Esophagus squamous epithelium (tissue), 5 donors: ENCODE data around the gene FOXO6. TPM values are rescaled to one million over a fixed set of nuclear protein-coding genes. Genes with fewer than 3 reads are reported as not detected.

Experiments used
- DNase-seq: peaks from one replicate; lab custom pipeline; 2025; lab: John Stamatoyannopoulos, UW
- H3K27ac ChIP-seq, 4 donors: fragments of 200-600 bp; sonication (generic); one replicate each; pipeline ENCODE4 v1.5.1; 2016 to 2019; ENCODE audit warnings: mild to moderate bottlenecking in 1 of 4
- H3K27me3 ChIP-seq, 4 donors: fragments of 200-600 bp; sonication (generic); 1 replicate in 3 of 4; 2 replicates in 1 of 4; pipeline versions ENCODE4 v1.5.1 to v1.6.0; 2017 to 2021; ENCODE audit warnings: antibody characterized with exemption in 1 of 4
- H3K36me3 ChIP-seq, 3 donors: fragments of 200-600 bp; sonication (generic); one replicate each; pipeline ENCODE4 v1.5.1; 2016 to 2019
- H3K4me1 ChIP-seq, 3 donors: fragments of 200-600 bp; sonication (generic); one replicate each; pipeline ENCODE4 v1.5.1; 2017 to 2019
- H3K4me3 ChIP-seq, 4 donors: fragments of 200-600 bp; sonication (generic); 1 replicate in 3 of 4; 2 replicates in 1 of 4; pipeline ENCODE4 v1.5.1; 2016 to 2019; ENCODE audit warnings: mild to moderate bottlenecking in 2 of 4, moderate library complexity in 1 of 4
- H3K9me3 ChIP-seq, 3 donors: fragments of 200-600 bp; sonication (generic); one replicate each; pipeline ENCODE4 v1.5.1; 2016 to 2019
- CTCF ChIP-seq, 6 experiments: fragments of 450-650 bp in 4 of 6; fragments of 200-600 bp in 2 of 6; sonication (generic) in 2 of 6; IDR thresholded peaks; one replicate each; pipeline ENCODE4 v1.5.1; 2016 to 2019; ENCODE audit warnings: antibody characterized with exemption in 6 of 6, mild to moderate bottlenecking in 4 of 6, moderate library complexity in 4 of 6
- POLR2A ChIP-seq, 4 donors: fragments of 450-650 bp; IDR thresholded peaks; one replicate each; pipeline ENCODE4 v1.6.1; 2017; ENCODE audit warnings: antibody characterized with exemption in 4 of 4, mild to moderate bottlenecking in 4 of 4, moderate library complexity in 3 of 4
- WGBS, 2 donors: methylation state at CpG; one replicate each; pipeline ENCODE4 v1.1.5; 2018; 5-methylcytosine and 5-hydroxymethylcytosine counted together
- intact Hi-C: fragments of 100-400 bp; cut with DNase I; formaldehyde crosslinking; loops from one replicate; pipeline ENCODE4 v1.15.0; 2022
- total RNA-seq, 4 donors: library from RNA; depleted of rRNA; stranded (reverse); fragments of >200 nt; gene quantifications; one replicate each; pipeline ENCODE4 v1.1.0, GENCODE V29; 2016
- donor health status: DM: yes; HTN: yes; CAD: no.

Gene FOXO6
- total RNA-seq, 4 donors from 2014 or later, result 0.18 to 0.53 (median 0.38) TPM; not detected in 1

- no peak overlapping the region for H3K27ac ChIP-seq
- TF ChIP-seq CTCF (IDR thresholded peaks at IDR 0.05), result no peak
- no peak for TF ChIP-seq POLR2A (IDR thresholded peaks at IDR 0.05)
- intact Hi-C loops, result no loop called here
- H3K27me3 ChIP-seq, result peaks cover 0 to 7% (median 0%) of the 10 kb centered on the region in 4 donors
- H3K4me1 ChIP-seq, result peaks cover 12 to 23% (median 13%) of the 10 kb centered on the region in 3 donors
- H3K4me3 ChIP-seq, result no peak overlapping the region
- no peak for DNase-seq
- no peaks in the 10 kb centered on the region for H3K36me3 ChIP-seq
- no peaks in the 10 kb centered on the region for H3K9me3 ChIP-seq
- WGBS, 2 donors, result 75% methylated on average over 11 of the region's 11 CpGs
Measured at GRCh38 chr1:41427916-41428737, 66.9 kb downstream of the FOXO6 start.

GRCh38 chr1:41428738-41429640 lies 67.8 kb downstream of the FOXO6 start:
- Histone ChIP-seq H3K27me3 (peaks cover 0 to 7% (median 0%) of the 10 kb centered on the region in 4 donors), H3K27ac (no peak overlapping the region), H3K9me3 (no peaks in the 10 kb centered on the region), H3K4me3 (no peak overlapping the region), H3K4me1 (peaks cover 17 to 23% (median 18%) of the 10 kb centered on the region in 3 donors), H3K36me3 (no peaks in the 10 kb centered on the region)
- intact Hi-C loops, result no loop called here
- no peak for TF ChIP-seq POLR2A (IDR thresholded peaks at IDR 0.05)
- no peak for TF ChIP-seq CTCF (IDR thresholded peaks at IDR 0.05)
- no peak for DNase-seq
- 80 to 87% methylated on average over 10 to 13 of the region's 16 CpGs for WGBS, 2 donors

GRCh38 chr1:41429641-41430035 lies 68.4 kb downstream of the FOXO6 start:
- Histone ChIP-seq H3K36me3 (no peaks in the 10 kb centered on the region), H3K4me3 (no peak overlapping the region), H3K27me3 (peaks cover 0 to 13% (median 0%) of the 10 kb centered on the region in 4 donors), H3K4me1 (peaks cover 17 to 22% (median 18%) of the 10 kb centered on the region in 3 donors), H3K27ac (no peak overlapping the region), H3K9me3 (no peaks in the 10 kb centered on the region)
- 73 to 74% methylated on average over 5 of the region's 5 CpGs for WGBS, 2 donors
- intact Hi-C loops, result loop anchor here (5.0 kb wide), 1 partner anchor 162 kb away; no protein-coding TSS in a partner anchor
- DNase-seq, result no peak
- TF ChIP-seq POLR2A (IDR thresholded peaks at IDR 0.05) (no peak), CTCF (IDR thresholded peaks at IDR 0.05) (no peak)

GRCh38 chr1:41430069-41430468 lies 68.8 kb downstream of the FOXO6 start:
- H3K4me3 ChIP-seq, result no peak overlapping the region

More at GRCh38 chr1:41430069-41430468, 68.8 kb downstream of the FOXO6 start:
- Histone ChIP-seq H3K36me3 (no peaks in the 10 kb centered on the region), H3K4me1 (peaks cover 17 to 22% (median 18%) of the 10 kb centered on the region in 3 donors), H3K9me3 (no peaks in the 10 kb centered on the region), H3K27ac (no peak overlapping the region), H3K27me3 (peaks cover 0 to 18% (median 0%) of the 10 kb centered on the region in 4 donors)
- TF ChIP-seq CTCF (IDR thresholded peaks at IDR 0.05) (no peak), POLR2A (IDR thresholded peaks at IDR 0.05) (no peak)
- 76% methylated on average over 4 of the region's 4 CpGs for WGBS, 2 donors
- no peak for DNase-seq
- intact Hi-C loops, result loop anchor here (5.0 kb wide), 1 partner anchor 163 kb away; no protein-coding TSS in a partner anchor
